ENCODE results near the gene KRT85.

KRT85 gene

DNA sequence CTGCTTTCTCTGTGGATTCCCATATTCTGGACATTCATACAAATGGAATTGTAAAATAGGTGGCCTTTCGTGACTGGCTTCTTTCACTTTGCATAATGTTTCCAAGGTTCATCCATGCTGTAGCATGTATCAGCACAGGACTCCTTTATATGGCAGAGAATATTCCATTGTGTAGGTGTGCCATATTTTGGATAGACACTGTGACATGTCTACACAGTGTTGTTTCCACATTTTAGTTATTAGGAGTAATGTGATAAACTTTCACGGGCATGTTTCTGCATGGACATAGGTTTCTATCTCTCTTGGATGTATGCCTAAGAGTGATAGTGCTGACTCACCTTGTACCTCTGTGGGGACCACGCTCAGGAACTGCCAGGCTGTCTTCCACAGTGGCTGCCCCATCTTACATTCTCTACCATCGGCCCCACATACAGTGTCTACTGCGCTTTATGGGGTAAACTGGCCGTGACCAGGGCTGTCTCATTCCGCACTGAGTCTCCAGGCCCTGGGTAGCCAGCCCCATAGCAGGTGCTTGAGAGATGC lies 25.3 kb upstream of the KRT85 start:
- DNase-seq, result no peak

DNA sequence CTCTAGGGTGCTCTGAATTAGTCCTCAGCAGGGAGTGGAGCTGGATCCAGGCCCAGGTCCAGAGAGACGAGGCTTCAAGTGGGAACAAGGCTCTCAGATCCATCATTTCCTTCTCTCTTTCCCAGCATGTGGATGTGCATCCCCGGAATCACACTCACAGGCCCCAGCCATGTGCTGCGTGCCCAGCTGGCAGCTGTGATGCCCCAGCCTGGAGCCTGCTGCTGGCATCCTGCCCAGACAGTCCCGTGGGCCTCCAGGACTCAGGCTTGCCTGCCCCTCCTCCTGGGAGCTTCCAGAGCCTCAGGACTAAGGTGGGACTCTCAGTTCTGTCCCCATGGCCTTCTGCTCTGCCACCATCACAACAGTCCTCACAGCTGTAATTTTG lies 24.3 kb upstream of the KRT85 start:
- DNase-seq, result peak; percentile 54

DNA sequence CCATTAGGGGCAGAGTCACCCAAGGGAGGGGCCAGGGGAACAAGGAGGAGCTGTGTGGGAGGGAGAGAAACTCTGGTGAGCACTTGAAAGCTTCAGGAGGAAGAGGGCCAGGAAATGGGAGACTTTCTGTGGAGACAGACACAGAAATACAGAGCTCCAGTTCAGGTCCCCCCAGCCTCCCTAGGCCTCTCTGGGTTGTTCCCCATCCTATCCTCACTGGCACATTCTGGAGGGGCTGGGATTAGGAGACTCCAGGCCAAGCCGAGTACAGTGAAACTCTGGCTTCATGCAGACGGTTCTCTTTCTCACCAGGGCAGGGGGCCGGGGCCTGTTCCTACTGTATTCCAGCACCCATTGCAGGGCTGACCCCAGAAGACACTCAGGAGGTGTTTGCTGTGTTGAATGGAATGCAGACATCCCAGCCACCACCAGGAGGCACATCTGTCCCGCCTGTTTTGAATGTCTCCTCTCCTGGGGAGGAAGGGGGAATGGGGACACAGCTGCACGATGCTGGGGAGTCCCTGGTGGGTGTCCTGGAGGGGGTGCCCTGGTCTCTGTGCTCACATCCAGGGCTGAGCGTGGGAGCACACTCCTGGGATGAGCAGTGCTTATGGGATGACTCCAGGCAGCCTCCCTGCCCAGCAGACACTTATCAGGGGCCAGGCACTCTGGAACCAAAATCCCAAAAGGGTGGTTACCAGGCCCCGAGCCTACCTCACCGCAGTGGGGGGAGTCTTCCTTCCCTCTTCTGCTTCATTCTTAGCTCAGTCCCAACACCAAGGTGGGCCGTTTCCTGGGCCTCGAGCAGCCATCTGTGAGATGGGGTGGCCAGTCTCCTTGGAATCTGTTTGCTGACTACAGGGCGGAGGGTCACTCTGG lies 23.7 kb upstream of the KRT85 start:
- no peak for DNase-seq

DNA sequence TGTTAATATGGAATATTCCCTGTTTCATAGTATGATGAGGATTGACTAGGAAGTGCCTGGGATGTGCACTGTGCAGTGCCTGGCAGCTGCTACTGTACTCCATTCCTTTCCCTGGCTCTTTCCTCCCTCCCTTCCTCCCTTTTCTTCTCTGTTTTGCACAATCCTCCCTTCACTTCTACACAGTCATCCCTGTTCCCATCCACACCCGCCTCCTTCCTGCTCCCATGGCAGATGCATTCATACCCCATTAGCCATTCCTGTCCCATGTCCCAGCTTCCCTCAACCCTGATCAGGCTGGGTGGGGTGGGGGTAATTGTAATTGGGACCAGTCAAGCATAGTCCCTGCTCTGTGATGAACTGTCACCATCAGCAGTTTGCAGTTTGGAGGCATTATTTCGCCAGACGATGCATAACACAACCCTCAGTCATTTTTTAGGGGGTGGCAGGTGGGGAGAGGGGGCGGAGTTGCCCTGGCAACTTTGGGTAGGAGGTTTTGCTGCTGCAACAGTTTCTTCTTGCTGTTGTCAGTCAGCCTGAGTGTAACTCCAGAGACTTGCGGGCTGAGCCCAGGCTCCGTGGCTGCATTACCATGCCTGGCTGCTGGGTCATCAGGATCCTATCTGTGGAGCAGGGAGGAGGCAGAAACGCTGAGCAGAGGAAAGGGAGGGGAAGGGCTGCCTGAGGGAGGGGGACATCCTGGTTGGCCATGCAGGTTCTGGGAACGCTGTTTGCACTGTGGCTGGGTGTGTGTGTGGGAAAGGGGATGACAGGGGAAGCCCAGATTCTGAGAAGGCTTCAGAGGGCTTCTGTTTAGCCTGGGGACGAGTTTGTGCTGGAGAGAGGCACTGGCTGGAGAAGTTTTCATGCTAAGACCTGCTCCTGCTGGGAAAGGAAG lies 22.3 kb upstream of the KRT85 start:
- no peak for DNase-seq

DNA sequence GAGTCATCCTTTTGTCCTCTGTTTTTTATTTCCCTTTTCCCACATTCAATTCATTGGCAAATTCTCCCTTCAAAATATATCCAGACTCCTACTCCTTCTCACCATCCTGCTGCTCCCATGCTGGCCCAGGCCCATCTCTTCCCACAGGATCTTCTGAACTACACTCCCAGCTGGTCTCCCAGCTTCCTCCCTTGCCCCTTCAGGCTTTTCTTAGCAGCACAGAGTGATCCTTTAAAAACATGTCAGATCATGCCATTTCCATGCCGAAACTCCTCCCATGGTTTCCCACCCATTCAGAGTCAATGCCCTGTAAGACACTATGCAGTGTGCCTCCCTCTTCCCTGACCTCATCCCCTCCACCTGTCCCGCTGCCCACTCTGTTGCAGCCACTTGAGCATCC lies 20.6 kb upstream of the KRT85 start:
- DNase-seq, result no peak

DNA sequence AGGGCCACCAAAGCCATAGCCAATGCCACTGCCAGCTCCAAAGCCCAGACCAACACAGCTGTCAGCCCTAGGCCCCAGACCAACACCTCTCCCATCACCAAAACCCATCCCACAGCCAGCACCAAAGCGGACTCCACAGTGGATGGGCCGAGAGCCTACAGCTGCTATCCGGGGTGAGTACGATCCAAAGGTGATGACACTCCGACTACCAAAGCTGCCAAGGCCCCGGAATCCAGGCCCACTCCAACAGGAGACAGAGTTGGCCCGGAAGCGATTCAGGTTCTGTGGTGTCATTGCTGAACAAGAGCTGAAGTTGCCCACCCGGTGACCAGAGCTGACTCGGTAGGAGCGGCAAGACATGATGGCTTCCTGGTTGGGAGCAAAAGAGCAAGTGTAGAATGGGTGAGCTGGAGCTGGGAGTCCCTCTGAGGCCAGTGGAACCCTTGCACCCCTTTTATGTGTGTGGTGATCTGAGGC lies 18.0 kb upstream of the KRT85 start, which contains the start of gene KRT84:
Gene KRT84, minus strand, starts transcription at position 427 of the 477 bp plus-strand sequence. Its CDS starts 67 bp downstream, at position 360.
- DNase-seq, result no peak

DNA sequence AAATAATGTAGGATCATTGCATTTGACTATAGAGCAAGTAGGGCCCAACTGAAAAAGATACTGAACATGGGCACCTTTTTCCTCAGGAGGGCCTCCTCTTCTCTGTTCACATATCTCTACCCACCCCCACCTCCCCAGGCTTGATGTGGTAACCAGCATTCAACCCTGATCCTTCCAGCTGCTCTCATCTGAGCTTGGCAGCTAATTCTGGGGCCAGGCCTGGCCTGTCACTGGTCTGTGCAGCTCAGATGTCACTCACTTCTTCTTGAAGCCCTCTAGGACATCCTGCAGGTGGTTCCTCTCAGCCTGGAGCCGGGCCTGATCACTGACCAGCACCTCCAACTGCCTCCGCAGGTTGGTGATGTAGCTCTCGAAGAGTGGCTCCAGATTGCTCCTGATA lies 16.1 kb upstream of the KRT85 start:
- DNase-seq, result no peak

DNA sequence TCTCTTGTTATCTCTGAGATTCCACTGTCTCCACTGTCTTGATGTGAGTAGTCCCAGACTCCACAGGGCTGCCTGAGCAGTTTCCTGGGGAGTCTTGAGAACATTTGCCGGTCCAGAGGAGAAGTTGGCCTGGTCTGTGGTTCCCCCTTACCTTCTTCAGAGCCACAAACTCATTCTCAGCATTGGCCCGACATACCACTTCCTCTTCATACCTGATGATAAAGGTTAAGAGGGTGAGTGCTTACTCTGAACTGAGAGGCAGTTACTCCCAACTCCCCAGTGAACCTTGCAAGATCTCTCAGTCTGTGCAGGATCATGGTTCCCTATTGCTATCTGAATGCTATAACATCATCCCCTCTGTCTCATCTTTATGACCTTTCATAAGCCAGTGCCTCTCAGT lies 15.6 kb upstream of the KRT85 start:
- DNase-seq, result no peak

DNA sequence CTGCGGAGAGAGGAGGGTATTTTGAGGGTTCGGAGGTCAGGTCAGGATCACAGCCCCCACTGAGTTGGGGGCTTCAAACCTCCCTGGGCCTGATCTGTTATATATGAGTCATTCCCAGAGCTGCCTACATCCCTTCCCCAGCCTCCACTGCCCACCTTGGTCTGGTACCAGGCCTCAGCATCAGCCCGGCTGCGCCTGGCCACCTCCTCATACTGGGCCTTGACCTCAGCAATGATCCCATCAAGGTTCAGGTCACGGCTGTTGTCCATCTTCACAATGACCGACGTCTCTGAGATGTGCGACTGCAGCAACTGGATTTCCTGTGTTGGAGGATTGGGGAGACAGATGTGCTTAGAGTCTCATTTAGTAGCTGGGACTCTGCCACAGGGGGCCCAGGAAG lies 13.9 kb upstream of the KRT85 start:
- no peak for DNase-seq

DNA sequence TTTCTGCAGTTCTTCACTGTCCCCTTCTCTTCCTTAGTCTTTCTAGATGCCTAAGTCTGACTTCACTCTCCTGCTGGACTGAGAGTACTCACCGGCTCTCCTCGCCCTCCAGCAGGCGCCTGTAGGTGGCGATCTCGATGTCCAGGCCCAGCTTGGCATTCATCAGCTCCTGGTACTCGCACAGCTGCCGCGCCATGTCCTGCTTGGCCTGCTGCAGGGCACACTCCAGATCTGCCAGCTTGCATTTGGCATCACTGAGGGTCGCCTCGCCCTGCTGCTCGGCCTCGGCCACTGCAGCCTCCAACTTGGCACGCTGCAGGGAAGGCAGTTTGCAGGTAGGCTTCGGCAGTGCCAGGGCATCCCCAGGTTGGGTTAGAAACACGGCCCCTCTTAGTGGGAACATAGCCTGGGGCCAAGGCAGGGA lies 13.0 kb upstream of the KRT85 start:
- DNase-seq, result peak; percentile 57

DNA sequence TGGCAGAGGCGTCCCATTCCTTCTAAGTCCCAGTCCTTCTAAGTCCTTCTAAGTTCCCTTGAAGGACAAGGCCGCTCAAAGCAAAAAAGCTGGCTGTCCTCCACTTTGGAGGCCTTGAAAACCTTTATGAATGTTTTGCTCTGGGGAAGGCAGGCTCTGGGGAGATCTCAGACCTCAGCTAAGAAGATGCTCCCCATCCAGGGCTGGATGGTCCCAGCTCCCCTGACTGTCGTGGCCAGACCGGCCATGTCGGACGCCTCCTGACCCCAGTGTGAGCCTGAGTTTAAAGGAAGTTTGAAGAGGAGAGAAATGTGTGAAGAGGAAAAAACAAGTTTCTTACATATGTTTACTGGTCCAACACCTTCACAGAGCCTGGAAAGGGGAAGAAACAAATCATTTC lies 12.3 kb upstream of the KRT85 start:
- no peak for DNase-seq

DNA sequence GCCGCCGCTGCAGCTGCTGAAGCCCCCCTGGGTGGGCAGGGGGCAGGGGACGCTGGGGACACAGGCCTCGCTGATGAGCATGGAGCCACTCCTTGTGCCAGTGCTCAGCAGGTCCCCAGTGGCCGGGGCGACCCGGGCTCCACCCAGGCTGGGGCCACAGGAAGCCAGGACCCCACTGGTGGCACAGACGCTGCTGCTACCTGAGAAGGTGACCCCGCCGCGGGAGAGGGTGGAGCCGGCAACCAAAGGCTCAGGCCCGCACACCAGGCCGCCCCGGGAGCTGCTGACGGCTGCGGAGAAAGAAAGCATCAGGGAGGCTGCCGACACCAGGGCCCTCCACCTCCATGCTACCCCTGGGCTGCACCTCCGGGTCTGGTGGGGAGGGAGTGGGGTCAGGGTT lies 10.8 kb upstream of the KRT85 start:
- DNase-seq, result no peak

DNA sequence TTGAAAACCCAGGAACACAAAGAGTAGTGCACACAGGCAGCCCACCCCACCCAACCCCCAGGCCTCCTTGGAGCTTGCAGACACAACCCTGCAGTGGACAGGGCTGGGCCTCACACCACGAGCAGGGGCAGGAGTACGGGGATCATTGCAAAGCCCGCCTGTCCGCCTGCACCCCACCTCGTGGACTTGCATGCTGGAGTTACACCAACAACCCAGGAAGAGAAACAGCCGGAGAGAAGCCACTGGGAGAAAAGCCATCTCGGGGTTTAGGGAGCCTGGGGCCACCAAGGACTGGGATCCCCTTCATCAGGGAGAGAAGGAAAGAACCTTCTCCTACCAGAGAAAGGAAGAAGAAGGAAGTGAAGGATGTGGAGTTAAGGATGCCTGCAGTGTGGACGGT lies 10.0 kb upstream of the KRT85 start:
- no peak for DNase-seq

DNA sequence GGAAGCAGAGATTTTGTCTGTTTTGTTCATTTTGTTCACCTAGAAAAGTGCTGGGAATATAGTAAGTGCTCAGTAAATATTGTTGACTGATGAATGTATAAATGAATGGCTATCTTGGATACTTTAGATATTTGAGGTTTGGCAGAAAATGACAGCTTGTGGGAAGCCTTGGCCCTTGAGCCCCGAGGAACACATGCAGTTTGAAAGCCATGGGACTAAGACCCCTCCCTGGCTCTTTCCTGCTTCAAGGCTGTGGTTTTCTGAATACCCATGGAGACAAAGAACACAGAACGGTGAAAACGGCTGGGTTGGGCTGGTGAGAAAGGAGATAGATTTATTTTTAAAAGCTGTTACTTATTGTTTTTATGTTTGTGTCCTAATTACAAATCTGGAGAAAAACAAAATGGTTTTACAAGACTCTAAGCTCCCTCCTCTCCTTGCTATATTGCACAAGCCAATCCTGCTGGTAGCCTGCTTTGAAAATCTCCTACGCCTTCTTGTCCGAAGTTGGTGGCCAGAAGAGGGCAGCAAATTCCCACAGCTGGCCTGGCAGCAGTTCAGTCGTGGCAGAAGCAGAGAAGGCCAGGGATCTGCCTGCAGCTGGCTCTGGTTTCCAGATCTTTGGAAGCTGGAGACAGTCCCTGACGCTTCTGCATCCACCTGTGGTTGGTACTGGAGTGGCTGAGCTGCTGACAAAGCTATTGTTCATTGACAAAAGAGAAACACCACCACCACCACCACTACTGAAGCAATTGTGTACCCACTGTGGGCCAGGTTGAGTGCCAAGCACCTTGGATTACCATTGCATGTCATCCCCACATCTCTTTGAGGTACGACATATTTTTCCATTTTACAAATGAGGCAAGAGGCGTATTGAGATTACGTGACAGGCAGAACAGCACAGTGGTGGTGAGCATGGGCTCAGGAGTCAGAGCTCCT lies 5.2 kb upstream of the KRT85 start:
- DNase-seq, result peak; percentile 77

DNA sequence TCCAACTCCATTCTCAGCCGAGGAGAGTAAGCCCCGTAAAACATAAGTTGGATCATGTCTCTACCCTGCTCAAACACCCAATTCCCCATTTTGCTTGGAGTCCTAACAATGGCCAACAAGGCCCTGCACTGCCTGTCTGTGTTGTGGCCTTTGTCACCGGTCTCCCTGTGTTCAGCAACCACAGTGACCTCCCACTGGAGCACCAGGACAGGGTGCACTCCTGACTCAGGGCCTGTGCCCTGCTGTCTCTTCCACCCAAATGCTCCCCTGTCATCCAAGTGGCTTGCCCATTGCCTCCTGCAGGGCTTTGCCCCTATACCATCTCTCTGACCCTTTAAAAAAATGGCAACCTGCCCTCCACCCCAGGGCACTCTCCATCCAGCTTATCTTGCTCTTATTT lies 4.4 kb upstream of the KRT85 start:
- no peak for DNase-seq

DNA sequence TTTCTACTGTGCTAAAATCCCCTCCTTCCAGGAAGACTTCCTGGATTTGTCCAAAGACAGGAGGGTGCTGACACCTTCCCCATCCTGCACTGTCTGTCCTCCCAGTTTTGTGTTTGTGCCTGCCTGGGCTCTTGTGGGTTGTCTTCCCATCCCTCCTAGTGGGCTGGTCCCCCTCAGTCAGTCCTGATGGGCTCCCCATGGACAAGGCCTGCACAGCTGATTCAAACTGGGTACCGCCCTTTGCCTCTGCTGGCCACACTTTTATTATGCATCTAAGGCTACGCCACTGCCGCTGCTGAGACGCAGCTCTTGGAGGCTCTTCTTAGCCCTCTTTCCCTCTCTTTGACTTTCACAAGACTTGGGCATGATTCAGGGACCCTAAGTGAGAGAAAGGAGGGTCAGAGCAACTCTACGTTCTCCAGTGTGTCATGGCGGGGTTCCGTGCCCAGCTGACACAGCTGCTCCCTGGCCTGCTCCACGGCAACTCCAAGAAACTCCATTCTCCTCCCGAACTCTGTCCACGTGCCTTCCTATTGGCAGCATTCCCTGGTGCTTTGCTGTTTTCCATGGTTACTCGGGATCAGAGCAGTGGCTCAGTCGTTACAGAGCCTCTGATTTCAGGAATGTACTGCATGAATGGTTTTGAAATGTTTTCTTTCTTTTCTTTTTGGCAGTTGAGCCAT lies 3.8 kb upstream of the KRT85 start:
- no peak for DNase-seq

DNA sequence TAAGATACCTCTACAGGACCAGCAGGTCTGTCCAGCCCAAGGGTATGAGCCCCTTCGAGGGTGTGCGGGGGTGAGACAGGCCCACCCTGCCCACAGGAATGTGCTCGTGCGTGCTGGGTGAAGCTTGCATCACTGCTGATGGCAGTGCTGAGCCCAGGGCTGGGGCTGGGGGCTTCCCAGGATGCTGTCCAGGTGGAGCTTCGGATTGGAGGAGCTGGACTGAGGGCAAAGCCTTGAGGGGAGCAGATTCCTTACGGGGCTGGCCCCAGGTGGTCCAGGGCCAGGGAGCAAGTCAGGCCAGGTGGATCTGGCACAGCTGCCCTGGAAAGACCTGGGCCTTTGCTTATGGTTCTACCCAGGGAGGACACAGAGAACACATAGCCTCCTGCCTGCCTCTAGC lies 2.5 kb upstream of the KRT85 start:
- no peak for DNase-seq

DNA sequence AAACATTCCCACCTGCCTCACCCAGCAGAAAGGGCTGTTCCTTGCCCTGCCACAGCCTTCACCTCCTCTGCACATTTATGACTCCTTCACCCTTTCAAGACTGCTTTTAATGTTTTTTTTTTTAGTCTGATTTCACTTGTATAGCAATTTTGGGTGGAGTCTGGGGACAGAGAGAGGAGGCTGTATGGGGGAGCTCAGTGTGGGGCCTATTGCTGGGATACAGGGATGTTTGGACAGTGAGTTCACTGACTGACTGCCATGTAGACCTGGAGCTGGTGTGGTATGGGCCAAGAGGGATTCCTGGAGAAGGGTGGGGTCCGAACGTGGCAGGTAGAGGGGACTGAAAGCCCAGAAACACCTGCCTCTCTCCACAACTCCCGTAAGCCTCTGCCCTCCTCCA lies 1.9 kb upstream of the KRT85 start:
- DNase-seq, result no peak

DNA sequence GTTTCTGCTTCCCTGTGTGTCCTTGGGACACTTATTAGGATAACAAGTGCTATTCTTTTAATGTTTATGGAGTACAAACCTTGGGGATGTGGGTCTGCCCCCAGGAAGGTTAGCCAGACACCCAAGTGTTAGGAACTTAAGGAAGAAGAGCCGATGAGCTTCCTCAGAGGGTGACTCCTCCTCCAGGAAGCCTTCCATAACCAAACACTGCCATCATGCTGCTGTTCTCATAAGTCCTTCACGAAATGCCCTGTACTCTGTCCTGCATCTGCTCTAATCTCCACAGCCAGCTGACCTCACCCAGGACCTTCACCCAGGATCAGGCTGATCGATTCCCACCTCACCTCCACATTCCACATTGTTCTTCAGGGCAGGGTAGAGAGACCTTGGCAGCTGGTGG lies 1.2 kb upstream of the KRT85 start:
- no peak for DNase-seq

DNA sequence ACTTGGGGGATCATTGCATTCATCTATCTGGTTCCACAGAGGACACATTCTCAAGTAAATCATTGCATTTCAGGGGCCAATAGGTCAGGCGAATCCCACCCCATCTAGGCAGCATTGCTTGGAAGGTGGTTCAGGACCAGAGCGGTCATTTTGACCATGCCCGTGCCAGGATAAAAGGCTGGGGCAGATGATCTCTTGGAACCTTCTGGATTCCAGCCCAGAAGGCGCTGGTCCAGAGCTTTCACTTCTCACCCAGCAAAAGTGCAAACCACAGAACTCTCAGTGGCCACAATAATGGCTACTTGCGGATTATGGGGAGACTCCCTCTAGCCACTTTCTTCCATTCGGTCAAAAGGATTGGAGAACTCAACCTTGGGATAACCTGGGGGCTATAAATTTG lies 595 bp upstream of the KRT85 start:
- no peak for DNase-seq

DNA sequence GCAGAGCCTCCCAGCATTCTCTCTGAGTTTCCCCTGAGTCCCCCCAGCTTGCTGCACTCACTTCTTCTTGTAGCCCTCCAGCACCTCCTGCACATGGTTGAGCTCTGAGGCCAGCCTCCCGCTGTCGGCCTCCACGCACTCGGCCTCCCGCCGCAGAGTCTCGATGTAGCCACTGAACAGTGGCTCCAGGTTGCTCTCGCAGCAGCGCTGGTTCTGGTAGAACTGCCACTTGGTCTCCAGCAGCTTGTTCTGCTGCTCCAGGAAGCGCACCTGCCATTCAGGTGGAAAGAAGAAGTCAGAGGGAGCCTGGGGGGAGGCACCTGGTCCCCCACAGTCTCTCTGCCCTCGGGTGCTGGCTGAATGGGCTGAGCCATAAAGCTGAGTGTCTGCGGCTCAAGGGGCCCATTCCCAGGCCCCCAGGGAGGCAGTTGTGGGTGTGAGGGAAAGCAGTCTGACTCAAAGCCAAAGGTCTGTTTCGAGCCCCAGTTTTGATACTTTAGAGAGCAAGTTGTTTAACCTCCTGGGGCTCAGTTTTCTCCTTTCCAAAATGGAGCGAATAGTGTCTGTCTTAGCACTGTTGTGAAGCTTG lies 2.3 kb downstream of the KRT85 start:
- DNase-seq, result no peak

Data from NCI-H774 (cell line).